Limb (tissue), 2 donors: ENCODE measurements around the gene TMEM220.

Experiments used
- DNase-seq, 2 donors: peaks; one replicate each; pipeline ENCODE4 v3.0.0-alpha.2; 2016; ENCODE audit errors: extremely low spot score in 2 of 2

Gene TMEM220

DNA sequence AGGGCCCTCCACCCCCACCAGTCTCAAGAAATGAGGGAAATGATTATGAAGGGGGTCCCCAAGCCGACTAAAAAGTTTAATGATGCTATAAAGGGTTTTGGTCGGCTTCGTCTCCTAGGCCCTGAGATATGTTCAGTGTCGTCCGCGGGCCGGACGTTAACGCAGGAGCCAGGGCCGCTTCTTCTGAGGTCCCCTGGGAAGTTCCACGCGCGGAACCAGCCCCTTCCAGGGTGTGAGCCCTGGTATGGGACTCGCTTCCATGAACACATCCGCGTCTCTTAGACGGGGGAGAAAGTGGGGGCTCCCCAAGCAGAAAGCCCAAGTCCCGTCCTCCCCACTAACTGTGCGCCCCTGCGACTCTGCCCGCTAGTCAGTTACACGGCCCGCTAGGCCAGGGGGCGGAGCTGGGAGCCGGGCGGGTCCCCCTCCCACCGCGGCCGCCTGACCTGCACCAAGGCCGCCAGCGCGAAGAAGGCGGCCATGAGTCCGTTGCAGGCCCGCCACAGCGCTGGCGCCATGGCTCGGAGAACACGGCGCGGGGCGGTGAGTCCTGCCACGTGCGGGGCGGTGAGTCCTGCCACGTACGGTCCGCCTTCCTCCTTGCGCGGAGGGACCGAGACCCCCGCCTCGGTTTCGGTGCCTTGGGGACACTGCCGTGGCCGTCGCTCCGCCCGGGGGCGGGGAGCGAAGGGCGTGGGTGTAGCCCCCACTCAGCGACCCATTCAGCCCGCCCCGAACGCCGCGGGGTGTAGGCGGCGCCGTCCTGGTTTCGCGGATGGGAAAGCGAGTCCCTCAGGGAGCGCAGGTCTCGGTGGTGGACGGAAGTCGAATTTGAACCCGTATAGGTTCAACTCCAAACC lies at the start of gene TMEM220:
TSS of gene TMEM220 (minus strand) at position 690 of the 860 bp plus-strand sequence. CDS start at position 518, 172 bp downstream.
- DNase-seq = peak; percentile 73 to 88

DNA sequence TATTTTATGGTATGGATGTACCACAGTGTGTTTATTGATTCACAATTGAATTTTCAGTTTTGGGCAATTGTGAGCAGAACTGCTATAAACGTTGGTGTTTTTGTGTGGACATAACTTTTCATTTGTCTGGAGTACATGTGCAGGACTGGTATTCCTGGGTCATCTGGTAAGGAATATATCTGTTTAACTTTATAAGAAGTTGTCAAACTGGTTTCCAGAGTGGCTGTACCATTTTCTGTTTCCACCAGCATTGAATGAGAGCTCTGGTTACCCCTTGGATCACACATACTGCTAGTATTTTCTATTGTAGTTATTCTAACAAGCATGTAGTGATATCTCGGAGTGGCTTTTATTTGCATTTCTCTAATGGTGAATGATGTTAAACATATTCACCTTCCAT lies 49.8 kb upstream of the TMEM220 start:
- no peak for DNase-seq

DNA sequence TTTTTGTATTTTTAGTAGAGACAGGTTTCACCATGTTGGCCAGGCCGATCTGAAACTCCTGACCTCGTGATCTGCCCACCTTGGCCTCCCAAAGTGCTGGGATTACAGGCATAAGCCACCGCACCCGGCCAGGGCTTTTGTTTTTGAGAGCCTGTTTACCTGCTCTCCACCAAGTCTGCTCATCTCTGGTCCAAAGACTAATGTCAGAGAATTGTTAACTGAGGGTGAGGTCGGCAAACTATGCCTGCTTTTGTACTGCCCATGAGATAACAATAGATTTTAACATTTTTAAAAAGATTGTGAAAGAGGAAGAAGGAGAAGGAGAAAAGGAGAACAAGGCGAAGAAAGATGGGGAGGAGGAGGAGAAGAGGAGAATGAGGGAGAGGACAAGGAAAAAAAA lies 48.1 kb upstream of the TMEM220 start:
- DNase-seq = no peak

DNA sequence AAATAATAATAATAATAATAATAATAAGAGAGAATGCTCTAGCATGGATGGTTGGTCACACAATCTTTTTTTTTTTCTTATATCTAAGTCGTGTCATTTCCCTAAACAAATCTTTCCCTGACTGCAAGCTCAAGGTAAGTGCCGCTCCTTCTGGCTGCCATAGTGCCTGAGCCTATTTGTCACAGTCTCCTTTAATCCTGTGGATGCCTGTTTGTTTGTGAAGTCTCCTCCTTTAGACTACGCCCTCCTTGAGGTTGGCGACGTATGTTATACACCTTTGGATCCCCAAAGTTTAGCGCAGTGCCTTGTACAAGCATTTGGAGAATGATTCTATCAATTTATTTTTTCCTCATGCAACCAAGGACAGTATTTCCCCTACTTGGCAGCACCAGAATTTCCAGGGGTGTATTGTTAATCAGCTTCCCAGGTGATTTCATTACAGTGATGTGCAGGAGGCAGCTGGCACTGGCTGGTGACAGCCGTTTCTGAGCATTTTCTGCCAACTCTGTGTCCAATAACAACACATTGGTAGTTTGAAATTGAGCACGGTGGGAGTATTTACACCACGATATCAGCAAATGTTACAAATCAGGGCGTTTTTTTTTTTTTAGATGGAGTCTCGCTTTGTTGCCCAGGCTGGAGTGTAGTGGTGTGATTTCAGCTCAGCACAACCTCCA lies 47.4 kb upstream of the TMEM220 start:
- DNase-seq = no peak

DNA sequence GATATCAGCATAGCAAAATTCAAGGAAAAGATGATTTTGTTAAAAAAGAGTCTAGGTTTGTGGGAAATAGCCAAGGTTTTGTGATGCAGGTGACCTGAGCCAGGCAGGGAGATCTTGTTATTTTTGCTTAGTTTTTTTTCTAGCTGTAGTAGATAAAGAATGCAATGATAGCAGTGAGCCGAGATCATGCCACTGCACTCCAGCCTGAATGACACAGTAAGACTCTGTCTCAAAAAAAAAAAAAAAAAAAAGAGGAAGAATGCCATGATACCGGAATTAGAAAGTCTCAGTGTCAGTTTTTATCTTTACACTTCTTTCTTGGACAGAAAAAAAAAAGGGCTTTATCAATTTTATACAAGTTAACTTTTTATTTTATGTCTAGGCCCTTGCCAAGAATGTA lies 46.6 kb upstream of the TMEM220 start:
- DNase-seq = no peak

DNA sequence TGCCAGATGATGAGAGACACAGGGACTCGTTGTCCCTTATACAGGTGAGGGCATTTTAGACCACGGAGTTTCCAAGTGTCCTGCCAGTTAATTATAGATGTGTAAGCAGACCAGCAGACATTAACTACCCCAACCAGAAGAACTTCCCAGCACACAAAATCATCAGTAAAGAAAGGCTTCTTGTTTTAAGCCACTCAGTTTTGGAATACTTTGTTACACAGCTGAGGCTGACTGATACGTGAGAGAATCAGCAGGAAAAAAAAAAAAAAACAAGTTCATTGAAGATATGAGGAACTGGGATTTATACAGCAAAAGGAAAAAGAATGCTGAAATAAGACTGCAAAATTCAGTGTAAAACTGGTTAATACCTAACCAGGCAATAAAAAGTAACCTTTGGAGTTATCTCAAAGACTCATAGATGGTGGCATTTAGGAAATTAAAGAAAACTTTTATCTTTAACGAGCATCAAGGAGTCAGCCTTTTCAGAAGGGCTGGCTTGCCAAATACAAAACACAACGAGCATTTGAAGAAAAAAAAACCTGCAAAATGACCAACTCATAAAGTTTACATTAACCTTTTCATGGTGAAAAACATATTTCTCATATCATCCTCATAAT lies 46.0 kb upstream of the TMEM220 start:
- no peak for DNase-seq

DNA sequence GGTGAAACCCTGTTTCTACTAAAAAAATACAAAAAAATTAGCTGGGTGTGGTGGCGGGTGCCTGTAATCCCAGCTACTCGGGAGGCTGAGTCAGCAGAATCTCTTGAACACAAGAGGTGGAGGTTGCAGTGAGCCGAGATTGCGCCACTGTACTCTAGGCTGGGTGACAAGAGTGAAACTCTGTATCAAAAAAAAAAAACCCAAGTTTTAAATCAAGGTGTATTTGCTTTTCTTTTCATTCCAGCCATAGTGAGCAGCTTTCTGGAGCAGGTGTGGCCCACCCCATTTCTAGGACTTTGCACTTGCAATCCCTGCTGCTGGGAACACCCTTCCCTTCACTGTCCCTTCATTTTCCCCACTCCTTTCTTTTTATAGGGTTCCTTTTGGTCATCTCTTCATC lies 45.2 kb upstream of the TMEM220 start:
- no peak for DNase-seq

DNA sequence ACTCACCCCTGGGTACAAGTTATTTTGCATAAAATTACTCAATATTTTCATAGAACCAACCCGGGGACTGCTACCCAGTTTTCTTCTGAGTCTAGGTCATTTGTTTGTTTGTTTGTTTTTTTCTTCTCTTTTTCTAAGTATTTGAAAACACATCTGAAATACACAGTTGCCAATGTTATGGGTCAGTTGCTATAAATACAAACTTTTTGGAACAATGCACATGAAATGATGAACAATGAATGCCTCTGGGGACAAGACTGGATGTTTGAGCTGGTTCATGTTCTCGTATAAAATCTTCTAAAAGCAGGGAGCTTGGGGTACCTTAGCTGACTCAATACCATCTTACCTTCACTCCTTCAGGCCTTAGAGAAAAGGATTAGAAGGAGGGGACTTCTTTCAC lies 43.6 kb upstream of the TMEM220 start:
- peak in 1 of 2 donors; percentile 18 for DNase-seq

DNA sequence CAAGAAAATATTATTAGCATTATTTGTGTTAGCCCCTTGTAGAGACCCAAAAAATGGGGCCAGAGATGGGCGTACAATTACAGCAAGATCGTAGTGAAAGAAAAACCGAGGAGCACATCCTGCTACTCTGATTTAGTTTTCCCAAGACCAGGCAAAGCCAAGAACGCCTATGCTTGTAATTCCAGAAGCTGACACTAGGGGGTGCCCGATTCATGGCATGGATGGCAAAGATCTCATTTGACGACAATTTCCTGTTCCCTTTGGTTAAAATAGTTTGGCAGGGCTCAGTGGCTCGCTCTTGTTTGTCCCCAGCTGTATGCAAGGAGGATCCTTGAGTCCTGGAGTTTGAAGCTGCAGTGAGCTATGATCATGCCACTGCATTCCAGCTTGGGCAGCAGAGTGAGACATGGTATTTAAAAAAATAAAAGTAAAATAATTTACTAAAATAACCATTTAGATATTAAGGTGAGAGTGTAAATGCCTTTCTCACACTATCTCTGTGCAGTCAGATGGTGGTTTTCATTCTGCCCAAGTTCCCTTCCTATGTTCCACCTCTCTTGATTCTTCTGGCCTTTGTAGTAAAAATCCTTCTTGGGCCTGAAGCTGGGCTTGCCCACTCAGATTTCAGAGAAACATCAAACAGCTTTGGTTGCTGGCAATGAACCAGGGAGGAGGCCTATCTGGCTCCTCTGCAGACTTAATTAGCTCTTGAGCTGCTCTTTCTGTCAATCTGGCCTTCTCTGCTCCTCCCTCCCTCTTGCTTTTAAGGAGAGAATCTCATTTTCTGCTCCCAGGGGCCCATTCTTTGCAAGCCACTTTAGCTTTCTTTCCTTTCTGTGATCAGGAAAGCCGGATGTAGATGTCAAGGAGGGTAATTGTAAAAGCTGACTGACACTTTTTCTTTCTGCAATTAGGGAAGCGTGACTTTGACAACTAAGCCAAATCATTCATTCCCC lies 42.9 kb upstream of the TMEM220 start:
- DNase-seq = peak in 1 of 2 donors; percentile 24

DNA sequence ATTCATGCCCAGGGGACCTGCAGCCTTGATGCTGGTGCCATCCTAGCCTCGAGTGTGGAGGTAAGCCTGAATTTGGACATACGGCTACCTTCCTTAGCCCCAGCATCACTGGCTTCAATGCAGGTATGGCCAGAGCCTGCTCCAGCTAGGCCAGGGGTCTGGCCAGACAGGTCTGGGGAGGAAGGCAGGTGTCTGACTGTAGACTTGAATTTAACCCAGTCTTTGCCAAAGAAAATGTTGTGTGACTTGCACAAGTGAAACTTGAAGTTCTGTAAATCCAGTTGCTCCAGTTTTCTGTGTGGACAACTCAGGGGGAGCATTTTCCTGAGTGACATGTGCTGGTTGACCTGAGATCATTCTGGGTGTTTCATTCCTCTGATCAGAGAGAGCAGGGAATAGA lies 41.3 kb upstream of the TMEM220 start:
- DNase-seq = no peak

DNA sequence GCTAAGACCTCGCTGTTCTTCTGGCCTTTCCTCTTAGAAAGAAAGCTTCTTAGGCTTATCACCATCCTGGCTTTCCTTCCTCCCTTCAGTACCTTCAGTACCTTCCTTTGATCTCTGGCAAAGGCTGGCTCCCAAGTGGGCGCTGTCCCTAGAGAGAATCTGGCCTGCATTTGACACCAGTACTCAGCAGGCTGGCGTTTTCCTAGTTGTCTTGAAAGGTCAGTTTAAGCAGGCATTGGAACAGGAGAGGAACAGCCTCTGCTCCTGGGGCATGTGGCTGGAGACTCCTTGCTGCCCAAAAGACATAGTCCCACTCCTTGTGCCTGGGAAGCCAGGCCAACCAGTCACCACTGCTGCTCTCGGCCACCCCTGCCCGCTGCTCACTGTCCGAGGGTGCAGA lies 40.0 kb upstream of the TMEM220 start:
- no peak for DNase-seq

DNA sequence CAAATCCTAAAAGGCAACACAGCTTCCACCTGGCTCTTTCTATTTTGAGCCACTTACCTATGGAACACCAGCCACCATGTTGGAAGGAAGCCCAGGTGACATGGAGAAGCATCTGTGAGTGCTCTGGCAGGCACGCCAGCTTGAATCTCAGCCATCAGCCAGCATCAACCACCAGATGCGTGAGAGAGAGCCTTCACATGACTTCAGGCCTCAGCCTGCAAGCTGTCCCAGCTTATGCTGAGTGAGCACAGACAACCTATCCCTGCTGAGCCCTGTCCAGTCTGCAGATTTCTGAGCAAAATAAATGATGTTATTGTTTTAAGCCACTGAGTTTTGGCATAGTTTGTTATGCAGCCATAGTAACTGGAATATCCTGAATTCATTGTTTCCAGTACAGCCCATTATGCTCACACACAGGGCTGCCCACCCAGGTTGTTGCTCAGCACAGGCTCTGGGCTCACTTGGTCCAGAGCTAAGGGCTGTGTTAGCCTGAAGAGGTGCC lies 39.0 kb upstream of the TMEM220 start:
- peak in 1 of 2 donors; percentile 21 for DNase-seq

DNA sequence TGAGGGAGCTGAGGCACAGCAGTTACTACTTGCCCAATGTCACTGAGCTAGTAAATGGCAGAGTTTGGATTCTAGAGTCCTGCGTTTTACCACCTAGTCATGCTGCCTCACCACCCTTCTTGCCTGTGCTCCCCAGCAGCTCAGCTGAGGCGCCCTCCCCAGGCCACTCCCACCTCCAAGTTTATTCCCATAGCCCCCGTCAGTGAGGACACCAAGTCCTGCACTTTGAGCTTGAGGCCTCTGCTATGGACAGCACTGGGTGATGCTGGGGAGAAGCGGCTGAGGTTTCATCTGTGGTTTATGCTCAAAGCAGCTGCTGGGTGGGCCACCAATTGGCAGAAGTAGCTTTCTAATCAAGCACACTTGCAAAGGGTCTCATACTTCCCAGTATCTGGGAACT lies 37.4 kb upstream of the TMEM220 start:
- DNase-seq = no peak

DNA sequence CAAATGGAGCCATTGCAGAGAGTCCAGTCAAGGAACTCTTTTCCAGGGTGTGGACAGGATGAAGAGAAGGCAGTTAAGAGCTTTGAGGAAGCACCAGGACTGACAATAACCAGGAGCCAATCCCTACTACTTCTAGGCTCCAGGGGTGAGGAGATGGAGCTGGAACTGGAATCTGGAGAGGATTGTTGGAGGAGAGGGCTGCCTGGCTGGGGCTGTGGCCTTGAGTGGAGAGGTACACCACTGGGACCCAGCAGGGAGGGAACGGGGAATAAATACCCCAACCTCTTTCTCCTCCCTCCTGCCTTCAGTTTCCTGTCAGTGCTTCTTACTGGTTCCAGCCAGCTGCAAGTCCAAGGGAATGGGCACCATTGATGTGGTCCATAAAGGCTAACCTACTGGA lies 32.2 kb upstream of the TMEM220 start:
- DNase-seq = no peak

DNA sequence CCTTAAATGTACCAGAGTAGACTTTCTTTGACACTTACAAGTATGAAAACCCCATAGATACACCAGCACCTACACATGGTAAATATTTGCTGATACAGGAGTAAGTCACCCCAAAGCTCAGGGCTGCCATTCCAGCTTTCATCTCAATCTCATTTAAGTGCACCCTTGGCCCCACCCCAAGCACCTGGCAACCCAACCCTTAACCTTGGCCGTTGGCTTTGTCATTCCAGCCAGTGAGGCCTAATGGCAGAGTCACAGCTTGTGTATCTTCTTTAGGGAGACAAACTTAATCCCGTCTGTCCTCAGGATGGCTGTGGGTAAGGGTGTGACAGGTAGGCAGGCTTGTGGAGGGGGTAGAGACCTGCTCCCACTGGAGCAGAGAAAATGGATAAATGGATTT lies 31.5 kb upstream of the TMEM220 start:
- DNase-seq = no peak

DNA sequence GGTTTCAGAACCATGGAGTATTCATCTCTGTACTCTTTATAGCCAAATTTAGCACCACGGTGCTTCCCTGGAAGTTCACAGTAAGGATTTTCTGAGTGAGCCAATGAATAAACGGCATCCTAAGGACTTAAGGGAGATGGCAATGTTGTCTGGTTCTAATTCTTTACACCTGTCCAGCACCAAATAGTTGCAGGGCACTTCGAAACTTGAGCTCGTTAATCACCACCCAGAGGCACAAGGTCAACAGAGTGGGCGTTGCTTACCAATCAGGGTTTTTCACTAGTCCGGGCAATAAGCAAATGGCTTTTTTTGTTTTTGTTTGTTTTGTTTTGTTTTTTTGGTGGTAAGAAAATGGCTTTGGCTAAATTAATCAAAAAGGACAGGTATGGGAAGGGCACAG lies 28.2 kb upstream of the TMEM220 start:
- no peak for DNase-seq

DNA sequence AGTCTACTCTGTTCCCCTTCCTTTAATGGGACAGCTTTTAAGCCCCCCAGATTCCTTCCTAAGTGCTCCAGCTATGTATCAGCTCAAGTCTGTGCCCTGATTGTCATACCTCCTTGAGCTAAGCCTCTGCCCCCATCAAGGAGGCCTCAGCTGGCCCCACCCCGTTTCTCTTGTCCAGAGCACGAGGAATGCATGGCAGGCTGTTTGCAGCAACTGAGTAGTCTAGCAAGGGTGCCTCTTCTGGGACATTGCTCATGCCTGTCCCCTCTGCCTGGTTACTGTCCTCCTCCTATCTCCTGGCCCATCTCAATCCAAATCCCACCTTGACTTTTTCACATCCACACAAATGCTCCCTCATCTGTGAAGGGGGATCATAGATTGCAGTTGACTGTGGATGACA lies 27.8 kb upstream of the TMEM220 start:
- DNase-seq = no peak

DNA sequence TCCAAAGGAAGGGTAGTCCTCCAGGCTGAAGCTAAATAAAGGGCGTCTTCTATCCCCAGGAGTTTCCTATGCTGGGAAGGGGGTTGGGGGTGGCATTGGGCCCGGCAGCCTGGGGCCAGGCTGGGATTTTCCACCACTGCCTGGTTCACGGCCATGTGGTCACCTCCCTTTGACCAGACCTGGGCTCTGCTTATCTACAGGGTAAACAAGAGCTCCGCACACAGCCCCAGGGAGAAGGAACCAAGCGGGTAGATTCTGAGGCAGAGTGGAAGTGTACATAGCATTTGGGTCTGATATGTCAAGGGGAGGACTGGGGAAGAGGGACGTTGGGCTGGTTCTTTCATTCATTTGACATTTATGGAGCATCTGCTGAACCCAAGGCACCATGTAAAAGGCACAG lies 27.2 kb upstream of the TMEM220 start:
- DNase-seq = no peak

DNA sequence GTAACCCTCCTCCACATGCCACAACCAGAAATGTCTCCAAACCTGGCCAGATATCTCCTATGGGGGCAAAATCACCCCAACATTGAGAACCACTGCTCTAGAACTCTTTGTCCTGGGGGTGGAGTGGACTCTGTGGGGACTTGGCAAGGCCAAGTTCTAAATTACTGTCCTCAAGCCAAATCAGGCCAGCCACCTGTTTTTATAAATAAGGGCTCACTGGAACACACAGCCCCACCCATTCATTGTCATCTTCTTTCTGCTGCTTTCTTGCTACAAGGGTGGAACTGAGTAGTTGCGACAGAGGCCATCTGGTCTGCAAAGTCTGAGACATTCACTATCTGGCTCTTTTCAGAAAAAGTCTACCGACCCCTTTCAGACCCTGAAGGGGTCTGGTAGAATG lies 26.8 kb upstream of the TMEM220 start:
- DNase-seq = no peak

DNA sequence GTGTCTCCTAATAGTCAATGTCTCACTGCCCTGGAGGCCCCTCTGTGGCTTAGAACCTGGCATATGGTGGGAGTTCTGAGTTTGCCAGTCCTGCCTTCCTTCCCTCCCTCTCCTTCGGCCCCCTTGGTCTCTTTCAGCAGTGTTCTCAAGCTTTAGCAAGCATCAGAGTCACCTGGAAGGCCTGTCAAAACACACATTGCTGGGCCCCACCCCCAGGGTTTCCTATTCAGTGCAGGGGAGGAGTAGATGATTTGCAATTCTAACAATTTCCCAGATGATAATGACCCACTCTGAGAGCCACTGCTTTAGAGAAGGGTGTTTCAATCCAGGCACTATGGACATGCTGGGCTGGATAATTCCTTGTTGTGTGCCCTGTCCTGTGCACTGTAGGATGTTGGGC lies 26.4 kb upstream of the TMEM220 start:
- no peak for DNase-seq

DNA sequence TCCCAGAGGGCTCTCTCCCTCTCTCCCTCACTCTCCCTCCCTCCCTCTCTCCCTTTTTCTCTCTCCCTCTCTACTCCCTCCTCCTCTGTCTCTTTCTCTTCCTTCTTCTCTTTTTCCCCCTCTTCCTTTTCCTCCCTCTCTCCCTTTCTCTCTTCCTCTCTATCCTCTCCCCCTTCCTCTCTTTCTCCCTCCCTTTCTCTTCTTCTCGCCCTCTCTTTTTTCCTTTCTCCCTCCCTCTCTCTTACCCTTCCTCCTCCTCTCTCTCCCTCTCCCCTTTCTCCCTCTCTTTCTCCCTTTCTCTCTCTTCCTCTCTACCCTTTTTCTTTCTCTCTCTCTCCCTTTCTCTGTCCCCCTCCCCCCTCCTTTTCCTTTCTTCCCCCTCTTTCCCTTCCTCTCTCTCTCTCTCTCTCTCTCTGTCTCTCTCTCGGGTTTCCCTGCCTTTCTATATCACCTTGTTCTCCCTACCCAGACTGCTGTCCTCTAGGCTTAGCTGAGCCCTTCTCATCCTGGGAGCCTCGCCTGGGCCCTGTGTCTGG lies 25.8 kb upstream of the TMEM220 start:
- no peak for DNase-seq
